Endothelial cell of umbilical vein (primary cell): ENCODE data around the gene CDK6. TPM values are rescaled to one million over a fixed set of nuclear protein-coding genes. Genes with fewer than 3 reads are reported as not detected.

Experiments
- BruUV-seq: library from RNA; stranded (reverse); fragments of 400-500 nt; replicated peaks from 2 replicates; lab custom pipeline; 2021; lab: Mats Ljungman, UMichigan
- CTCF ChIA-PET: fragments of 300-600, 350-600 bp; sonication (Branson Sonifier 250); formaldehyde crosslinking; loops from one replicate; lab custom pipeline; 2021; ENCODE audit warnings: antibody characterized with exemption, inconsistent platforms; lab: Charles Lee
- POLR2A ChIA-PET: fragments of 300-600, 350-600 bp; sonication (Branson Sonifier 250); formaldehyde crosslinking; loops from one replicate; lab custom pipeline; 2021; ENCODE audit warnings: antibody characterized with exemption, inconsistent platforms; lab: Charles Lee
- DNase-seq: peaks from one replicate; pipeline ENCODE4 v3.0.0-alpha.2; 2011; ENCODE audit warnings: low read depth, low spot score
- FAIRE-seq: peaks from 2 replicates; lab custom pipeline; 2011; peaks lifted over from hg19 to GRCh38; lab: Jason Lieb, UNC
- H2AFZ ChIP-seq: 2 replicates; pipeline ENCODE4 v1.6.0; 2012; ENCODE audit warnings: low read depth, low read length, control low read depth, inconsistent platforms
- H3K27ac ChIP-seq: 2 replicates; pipeline ENCODE4 v1.5.1; 2011; ENCODE audit warnings: low read depth, mild to moderate bottlenecking, control low read depth, low read length, moderate library complexity; ENCODE audit not compliant: insufficient read depth
- H3K27me3 ChIP-seq, 2 experiments: 2 replicates each; pipeline versions ENCODE4 v1.6.0 to v1.6.1; 2011; ENCODE audit warnings: low read length in 2 of 2, mixed read lengths in 1 of 2; ENCODE audit not compliant: control insufficient read depth in 2 of 2, insufficient read depth in 2 of 2
- H3K36me3 ChIP-seq, 2 experiments: 2 replicates in 1 of 2; 3 replicates in 1 of 2; pipeline ENCODE4 v1.5.1; 2011; ENCODE audit warnings: low read length in 2 of 2, mild to moderate bottlenecking in 1 of 2, moderate library complexity in 1 of 2; ENCODE audit not compliant: control insufficient read depth in 2 of 2, insufficient read depth in 2 of 2; ENCODE audit errors: extremely low read depth in 1 of 2
- H3K4me1 ChIP-seq: 3 replicates; pipeline ENCODE4 v1.5.1; 2011; ENCODE audit warnings: mild to moderate bottlenecking, low read length; ENCODE audit not compliant: control insufficient read depth, insufficient read depth; ENCODE audit errors: extremely low read depth
- H3K4me2 ChIP-seq: 2 replicates; pipeline ENCODE4 v1.6.1; 2011; ENCODE audit warnings: low read length, control low read depth, mixed read lengths; ENCODE audit not compliant: insufficient read depth
- H3K4me3 ChIP-seq, 3 experiments: fragments of 200-600 bp in 1 of 3; sonication (generic), shearing (Covaris generic) in 1 of 3; replicated peaks in 1 of 3; 2 replicates each; pipeline ENCODE4 v1.5.1; 2011 to 2016; ENCODE audit warnings: control low read depth in 3 of 3, low read length in 3 of 3, mild to moderate bottlenecking in 2 of 3, inconsistent platforms in 1 of 3, low read depth in 1 of 3, moderate library complexity in 1 of 3; ENCODE audit not compliant: insufficient read depth in 1 of 3
- H3K79me2 ChIP-seq: 2 replicates; pipeline ENCODE4 v1.6.0; 2012; ENCODE audit warnings: low read length, inconsistent platforms; ENCODE audit not compliant: control insufficient read depth, insufficient read depth
- H3K9ac ChIP-seq: replicated peaks from 2 replicates; pipeline ENCODE3; 2011; ENCODE audit warnings: low read length, control low read depth; ENCODE audit not compliant: insufficient read depth; ENCODE audit errors: extremely low read depth
- H3K9me1 ChIP-seq: replicated peaks from 3 replicates; pipeline ENCODE4 v1.6.0; 2011; ENCODE audit warnings: mild to moderate bottlenecking, low read length; ENCODE audit not compliant: control insufficient read depth, insufficient read depth; ENCODE audit errors: extremely low read depth
- H3K9me3 ChIP-seq: replicated peaks from 2 replicates; pipeline ENCODE4 v1.5.1; 2012; ENCODE audit warnings: low read length, inconsistent platforms; ENCODE audit not compliant: control insufficient read depth, insufficient read depth
- H4K20me1 ChIP-seq: replicated peaks from 2 replicates; pipeline ENCODE3; 2011; ENCODE audit warnings: mild to moderate bottlenecking, low read length; ENCODE audit not compliant: control insufficient read depth, insufficient read depth; ENCODE audit errors: extremely low read depth
- EZH2 ChIP-seq: IDR thresholded peaks from 2 replicates; pipeline ENCODE4 v1.6.1; 2012; ENCODE audit warnings: borderline replicate concordance, low read depth, mild to moderate bottlenecking, moderate library complexity, low read length, inconsistent platforms; ENCODE audit not compliant: severe bottlenecking
- FOS ChIP-seq: IDR thresholded peaks from 2 replicates; pipeline ENCODE4 v1.6.1; 2011; ENCODE audit warnings: mild to moderate bottlenecking, low read length, moderate library complexity, borderline replicate concordance; ENCODE audit not compliant: insufficient read depth
- GATA2 ChIP-seq: IDR thresholded peaks from 2 replicates; pipeline ENCODE4 v1.7.0; 2011; ENCODE audit warnings: low read depth, mild to moderate bottlenecking, moderate library complexity, mixed read lengths, low read length; ENCODE audit not compliant: insufficient read length, insufficient read depth
- JUN ChIP-seq: IDR thresholded peaks from 2 replicates; pipeline ENCODE4 v1.6.1; 2011; ENCODE audit warnings: borderline replicate concordance, low read depth; ENCODE audit not compliant: insufficient read length, insufficient read depth
- MYC ChIP-seq: IDR thresholded peaks from one replicate; pipeline ENCODE4 v1.6.1; 2011; ENCODE audit warnings: mild to moderate bottlenecking, low read depth, low read length
- POLR2A ChIP-seq: IDR thresholded peaks from 2 replicates; pipeline ENCODE4 v1.6.1; 2012; ENCODE audit warnings: low read depth, mild to moderate bottlenecking, control low read depth, low read length
- POLR2AphosphoS5 ChIP-seq: IDR thresholded peaks from 2 replicates; pipeline ENCODE4 v1.6.1; 2012; ENCODE audit warnings: low read depth, mild to moderate bottlenecking, control low read depth, low read length, moderate library complexity; ENCODE audit not compliant: insufficient read depth
- dilution Hi-C: fragments of 300-500 bp; cut with MboI; formaldehyde crosslinking; loops from one replicate; pipeline ENCODE4 v1.15.0; 2019; ENCODE audit warnings: low sequenced_read_pairs; ENCODE audit not compliant: extremely low pct_ligation_motif_present
- intact Hi-C: fragments of 100-400 bp; cut with micrococcal nuclease; formaldehyde crosslinking; loops from one replicate; pipeline ENCODE4 v1.10.0; 2022
- polyA plus RNA-seq, 4 experiments: library from polyadenylated mRNA; depleted of rRNA in 3 of 4; stranded (reverse) in 3 of 4; unstranded in 1 of 4; fragments of >200 nt; gene quantifications; 2 replicates each; pipeline versions ENCODE4 v1.2.1 to v1.2.3, GENCODE V29; 2011 to 2012; ENCODE audit warnings: missing spikeins in 1 of 4
- total RNA-seq: library from RNA; stranded (reverse); gene quantifications from 2 replicates; pipeline ENCODE4 v1.2.3, GENCODE V29; 2021
- TF ChIP-seq, protein P1 (sequence below): IDR thresholded peaks from 2 replicates; pipeline ENCODE4 v1.6.1; 2011; ENCODE audit not compliant: insufficient read depth, insufficient read length
- TF ChIP-seq, protein P2 (sequence below), 2 donors: IDR thresholded peaks; 1 replicate in 1 of 2; 2 replicates in 1 of 2; pipeline ENCODE4 v1.5.1; 2011; ENCODE audit warnings: low read length in 2 of 2, mild to moderate bottlenecking in 2 of 2, moderate library complexity in 2 of 2, control low read depth in 1 of 2, inconsistent platforms in 1 of 2, low read depth in 1 of 2; ENCODE audit not compliant: insufficient read depth in 1 of 2; ENCODE audit errors: extremely low read depth in 1 of 2

The CDK6 gene
- total and polyA plus RNA-seq, 2 donors (not counting 3 experiments of a cell fraction or from before 2014, with no cell fraction given): 6.0 to 28.2 TPM

GRCh38 chr7:92560602-92561001, 275.8 kb downstream of the CDK6 start:
- FAIRE-seq: no peak
- Histone ChIP-seq H3K9ac (no peak overlapping the region), H3K27me3 (no peaks in the 10 kb centered on the region), H3K4me1 (peaks cover 15% of the 10 kb centered on the region), H3K36me3 (peaks cover 2 to 12% of the 10 kb centered on the region in 2 experiments), H3K9me1 (no peaks in the 10 kb centered on the region), H3K79me2 (no peaks in the 10 kb centered on the region), H4K20me1 (no peaks in the 10 kb centered on the region), H3K27ac (no peak overlapping the region), H3K4me2 (no peak overlapping the region), H3K4me3 (no peak overlapping the region), H2AFZ (no peak overlapping the region), H3K9me3 (no peaks in the 10 kb centered on the region)
- TF ChIP-seq JUN: no peak
- TF ChIP-seq, protein P1, sequence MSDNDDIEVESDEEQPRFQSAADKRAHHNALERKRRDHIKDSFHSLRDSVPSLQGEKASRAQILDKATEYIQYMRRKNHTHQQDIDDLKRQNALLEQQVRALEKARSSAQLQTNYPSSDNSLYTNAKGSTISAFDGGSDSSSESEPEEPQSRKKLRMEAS: no peak
- no peak for TF ChIP-seq POLR2AphosphoS5
- no peak for TF ChIP-seq EZH2
- TF ChIP-seq GATA2: no peak
- no peak for TF ChIP-seq POLR2A
- no peak for TF ChIP-seq FOS
- TF ChIP-seq, protein P2, sequence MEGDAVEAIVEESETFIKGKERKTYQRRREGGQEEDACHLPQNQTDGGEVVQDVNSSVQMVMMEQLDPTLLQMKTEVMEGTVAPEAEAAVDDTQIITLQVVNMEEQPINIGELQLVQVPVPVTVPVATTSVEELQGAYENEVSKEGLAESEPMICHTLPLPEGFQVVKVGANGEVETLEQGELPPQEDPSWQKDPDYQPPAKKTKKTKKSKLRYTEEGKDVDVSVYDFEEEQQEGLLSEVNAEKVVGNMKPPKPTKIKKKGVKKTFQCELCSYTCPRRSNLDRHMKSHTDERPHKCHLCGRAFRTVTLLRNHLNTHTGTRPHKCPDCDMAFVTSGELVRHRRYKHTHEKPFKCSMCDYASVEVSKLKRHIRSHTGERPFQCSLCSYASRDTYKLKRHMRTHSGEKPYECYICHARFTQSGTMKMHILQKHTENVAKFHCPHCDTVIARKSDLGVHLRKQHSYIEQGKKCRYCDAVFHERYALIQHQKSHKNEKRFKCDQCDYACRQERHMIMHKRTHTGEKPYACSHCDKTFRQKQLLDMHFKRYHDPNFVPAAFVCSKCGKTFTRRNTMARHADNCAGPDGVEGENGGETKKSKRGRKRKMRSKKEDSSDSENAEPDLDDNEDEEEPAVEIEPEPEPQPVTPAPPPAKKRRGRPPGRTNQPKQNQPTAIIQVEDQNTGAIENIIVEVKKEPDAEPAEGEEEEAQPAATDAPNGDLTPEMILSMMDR (IDR thresholded peaks at IDR 0.05; ENCODE audit: extremely low read depth in 1 of 2, insufficient read depth in 1 of 2, low read depth in 1 of 2, low read length in 2 of 2): no peak
- no peak for TF ChIP-seq MYC
- ChIA-PET POLR2A (no interaction called here), CTCF (no interaction called here)
- dilution Hi-C loops (no loop called here), intact Hi-C loops (no loop called here)
- DNase-seq: no peak
- BruUV-seq: no TSS peak
